ENCODE data around the gene ORAI2.
"Not testable (repeated sequence)": the region's sequence is repeated elsewhere in the genome, so short reads cannot be mapped to it uniquely, and the experiment has no call there.

ORAI2 gene

DNA sequence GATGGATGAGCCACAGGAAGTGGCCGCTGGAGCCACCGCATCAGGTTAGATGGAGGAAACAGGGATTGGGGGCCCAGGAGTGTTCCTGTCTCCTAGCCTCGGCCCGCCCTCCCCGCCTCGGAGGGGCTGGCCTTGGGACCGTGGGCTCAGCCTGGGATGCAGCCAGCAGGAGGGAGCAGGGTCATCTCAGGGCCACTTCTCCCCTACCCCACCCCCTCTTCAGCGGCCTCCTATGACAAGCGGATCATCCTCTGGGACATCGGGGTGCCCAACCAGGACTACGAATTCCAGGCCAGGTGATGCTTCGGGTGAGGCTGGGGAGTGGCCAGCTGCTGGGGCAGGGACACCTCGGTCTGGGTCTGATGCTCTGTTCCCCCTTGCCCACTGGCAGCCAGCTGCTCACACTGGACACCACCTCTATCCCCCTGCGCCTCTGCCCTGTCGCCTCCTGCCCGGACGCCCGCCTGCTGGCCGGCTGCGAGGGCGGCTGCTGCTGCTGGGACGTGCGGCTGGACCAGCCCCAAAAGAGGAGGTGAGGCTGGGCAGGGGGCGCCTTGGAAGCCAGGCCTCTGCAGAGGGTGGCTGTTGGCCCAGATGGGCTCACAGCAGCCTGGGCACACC, 36.1 kb downstream of the ORAI2 start:
- no peak for DNase-seq (ENCODE audit: low read depth, low spot score)

- DNase-seq (ENCODE audit: low read depth, low spot score), result no peak
Measured at GRCh38 chr7:102469972-102470825, 36.8 kb downstream of the ORAI2 start.

GRCh38 chr7:102471791-102472125, 38.4 kb downstream of the ORAI2 start:
- DNase-seq (ENCODE audit: low read depth, low spot score), result no peak

DNA sequence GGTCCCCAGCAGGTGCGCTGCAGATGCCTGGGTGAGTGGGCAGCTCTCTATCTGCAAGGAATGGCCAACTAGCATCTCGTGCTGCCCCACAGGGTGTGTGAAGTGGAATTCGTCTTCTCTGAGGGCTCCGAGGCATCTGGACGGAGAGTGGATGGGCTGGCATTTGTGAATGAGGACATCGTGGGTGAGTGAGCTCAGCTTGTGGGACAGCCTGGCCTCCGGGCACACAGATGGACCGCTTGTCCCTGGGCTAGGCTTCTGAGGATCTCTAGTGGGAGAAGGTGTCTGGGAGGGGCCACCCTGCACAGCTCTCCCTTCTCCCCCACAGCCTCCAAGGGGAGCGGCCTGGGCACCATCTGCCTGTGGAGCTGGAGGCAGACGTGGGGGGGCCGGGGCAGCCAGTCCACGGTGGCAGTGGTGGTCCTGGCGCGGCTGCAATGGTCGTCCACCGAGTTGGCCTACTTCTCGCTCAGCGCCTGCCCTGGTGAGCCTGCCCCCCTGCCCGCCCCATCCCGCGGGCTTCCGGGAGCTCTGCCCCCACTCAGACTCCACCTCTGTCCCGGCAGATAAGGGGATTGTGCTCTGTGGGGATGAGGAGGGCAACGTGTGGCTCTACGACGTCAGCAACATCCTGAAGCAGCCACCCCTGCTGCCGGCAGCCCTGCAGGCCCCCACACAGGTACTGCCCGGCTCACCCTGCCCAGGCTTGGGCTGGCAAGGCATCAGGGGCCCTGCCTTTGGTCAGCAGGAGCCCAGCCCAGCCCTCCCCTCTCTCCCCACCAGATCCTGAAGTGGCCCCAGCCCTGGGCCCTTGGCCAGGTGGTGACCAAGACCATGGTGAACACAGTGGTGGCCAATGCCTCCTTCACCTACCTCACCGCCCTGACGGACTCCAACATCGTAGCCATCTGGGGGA, 39.0 kb downstream of the ORAI2 start:
- no peak for DNase-seq (ENCODE audit: low read depth, low spot score)

DNA sequence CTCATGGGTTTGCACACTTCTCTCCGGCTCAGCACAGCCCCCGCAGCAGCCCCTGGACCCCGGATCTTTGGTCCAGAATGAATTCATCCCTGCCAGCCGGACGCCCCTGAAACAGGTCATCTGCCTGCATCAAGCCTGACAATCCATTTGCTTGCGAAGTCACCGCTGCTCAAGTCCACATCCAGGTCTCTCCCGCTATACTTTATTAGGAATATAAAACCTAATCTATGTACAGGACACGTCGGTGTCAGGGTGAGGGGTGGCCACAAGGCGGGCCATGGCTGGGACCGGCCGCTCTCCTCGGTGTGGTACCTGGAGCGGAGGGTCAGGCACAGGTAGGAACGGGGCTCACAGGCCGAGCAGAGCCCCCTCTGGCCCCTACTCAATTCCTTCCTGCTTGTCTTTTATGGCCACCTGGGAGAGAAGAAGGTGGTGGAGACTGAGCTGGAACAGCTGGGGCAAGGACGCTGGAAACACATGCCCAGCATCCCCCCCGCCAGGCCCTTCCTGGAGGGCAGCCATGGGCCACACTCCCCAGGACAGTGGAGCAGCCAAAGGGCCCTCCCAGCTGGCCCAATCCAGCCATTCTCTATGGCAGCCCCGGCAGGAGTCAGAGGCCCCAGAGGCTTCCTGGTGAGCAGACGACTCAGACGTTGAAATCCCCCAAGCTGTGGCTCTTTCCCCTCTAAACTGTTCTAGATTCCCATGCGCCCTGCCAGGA, 40.1 kb downstream of the ORAI2 start:
- DNase-seq (ENCODE audit: low read depth, low spot score), result no peak

DNA sequence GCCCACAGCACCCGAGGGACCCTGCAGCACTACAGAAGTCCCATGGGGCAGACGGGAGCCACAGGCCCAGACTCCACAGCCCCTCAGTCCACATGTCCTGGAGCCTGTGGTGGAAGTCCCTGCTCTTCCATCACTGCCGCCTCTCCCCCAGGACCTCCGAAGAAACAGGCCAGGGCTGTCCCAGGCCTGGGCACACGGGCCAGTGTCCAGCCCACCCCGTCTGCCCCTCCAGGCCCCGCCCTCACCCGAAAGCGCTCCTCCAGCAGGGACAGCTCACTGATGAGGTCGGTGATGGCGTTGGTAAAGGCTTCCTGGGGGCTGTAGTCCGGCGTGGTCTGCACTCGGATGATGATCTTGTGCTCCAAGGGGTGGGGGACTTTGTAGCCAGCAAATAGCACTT, 40.7 kb downstream of the ORAI2 start:
- not testable (repeated sequence) for DNase-seq (ENCODE audit: low read depth, low spot score)

DNA sequence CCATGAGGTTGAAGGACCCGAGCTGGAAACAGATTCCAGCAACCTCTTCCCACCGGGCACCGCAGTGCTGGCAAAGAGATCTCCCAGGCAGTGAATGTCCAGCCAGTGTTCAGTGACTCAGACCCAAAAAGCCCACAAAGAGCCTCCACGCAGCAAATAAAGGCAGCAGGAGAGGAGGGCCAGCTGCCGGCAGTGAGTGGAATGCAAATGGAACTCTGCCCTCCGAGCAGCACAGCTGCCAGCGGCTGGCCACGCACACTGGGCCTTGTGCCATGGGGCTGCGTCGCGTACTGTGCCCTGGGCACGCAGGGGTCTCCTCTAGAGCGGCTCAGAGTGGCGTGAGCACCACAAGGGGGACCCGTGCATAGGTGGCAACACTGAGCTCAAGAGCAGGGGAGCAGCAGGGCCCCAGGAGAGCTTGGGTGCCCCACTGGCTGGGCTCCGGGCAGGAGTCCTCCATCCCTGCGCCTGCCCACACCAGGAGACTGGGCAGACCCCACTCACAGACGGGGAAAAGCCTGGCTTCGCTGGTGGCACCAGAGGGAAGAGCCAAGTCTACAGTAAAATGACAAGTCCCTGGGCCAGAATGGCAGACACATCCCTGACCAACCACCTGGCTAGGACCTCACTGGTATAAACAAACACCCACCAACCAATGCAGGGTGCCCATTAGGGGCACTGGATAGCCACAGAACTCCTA, 41.5 kb downstream of the ORAI2 start:
- DNase-seq (ENCODE audit: low read depth, low spot score), result not testable (repeated sequence)

DNA sequence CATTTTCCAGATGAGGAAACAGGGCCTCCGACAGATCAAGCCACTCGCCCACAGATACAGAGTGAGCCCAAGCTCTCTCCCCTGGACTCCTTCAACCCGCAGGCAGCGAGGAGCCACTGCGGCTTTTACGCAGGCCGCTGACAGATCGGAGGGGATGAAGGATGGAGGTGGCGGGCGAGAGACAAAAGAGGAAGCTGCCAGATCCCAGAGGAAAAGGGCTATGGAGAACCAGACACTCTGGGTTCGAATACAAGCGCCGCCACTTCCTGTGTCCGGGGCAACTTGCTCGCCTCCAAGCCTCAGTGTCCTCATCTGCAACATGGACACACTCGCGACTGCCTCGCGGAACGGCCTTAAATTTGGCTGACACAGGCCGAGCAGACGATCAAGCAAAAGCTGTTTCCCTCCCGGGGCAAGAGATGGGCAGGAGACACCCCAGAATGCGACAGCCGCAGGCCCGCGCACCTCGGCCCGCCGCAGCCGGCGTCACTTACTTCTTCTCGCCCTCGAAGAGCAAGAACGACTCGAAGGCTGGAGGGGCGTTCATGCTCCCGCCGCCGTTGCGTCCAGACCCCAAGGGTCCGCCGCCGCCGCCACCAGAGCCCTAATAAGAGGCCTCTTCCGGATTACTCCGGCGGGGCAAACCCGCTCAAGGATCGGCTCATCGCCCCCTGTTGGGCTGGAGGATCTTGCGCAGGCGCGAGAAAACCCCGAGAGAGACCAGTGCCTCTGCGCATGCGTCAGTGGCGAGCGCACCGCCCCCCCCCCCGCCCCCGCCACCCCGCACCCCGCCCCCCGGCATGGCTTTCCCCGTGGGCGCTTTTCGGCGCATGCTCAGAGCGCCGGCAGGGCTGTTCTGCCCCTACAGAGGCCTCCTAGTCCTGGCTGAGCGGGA, 45.2 kb downstream of the ORAI2 start, which contains the start of gene POLR2J:
Gene POLR2J, minus strand, starts transcription at position 609 of the 895 bp plus-strand sequence. Its CDS starts 62 bp downstream, at position 547.
- DNase-seq (ENCODE audit: low read depth, low spot score), result peak; percentile 75

DNA sequence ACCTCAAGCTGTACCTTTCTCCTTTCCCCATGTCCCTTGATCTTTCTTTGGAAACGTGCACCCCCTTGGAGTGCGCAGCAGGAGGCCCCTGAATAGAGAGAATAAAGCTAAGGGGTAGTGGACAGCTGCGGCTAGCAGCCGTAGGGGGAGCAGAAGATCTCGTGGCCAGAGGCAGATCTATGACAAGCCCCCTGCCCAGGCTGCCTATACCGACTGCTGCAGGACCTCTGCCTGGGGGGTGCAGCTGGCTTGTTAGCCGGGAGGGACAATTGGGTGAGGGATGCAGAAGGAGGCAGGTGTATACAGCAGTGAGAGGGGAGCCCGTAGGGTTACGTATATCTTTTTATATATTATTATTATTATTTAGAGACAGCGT, 45.8 kb downstream of the ORAI2 start:
- DNase-seq (ENCODE audit: low read depth, low spot score), result not testable (repeated sequence)

DNA sequence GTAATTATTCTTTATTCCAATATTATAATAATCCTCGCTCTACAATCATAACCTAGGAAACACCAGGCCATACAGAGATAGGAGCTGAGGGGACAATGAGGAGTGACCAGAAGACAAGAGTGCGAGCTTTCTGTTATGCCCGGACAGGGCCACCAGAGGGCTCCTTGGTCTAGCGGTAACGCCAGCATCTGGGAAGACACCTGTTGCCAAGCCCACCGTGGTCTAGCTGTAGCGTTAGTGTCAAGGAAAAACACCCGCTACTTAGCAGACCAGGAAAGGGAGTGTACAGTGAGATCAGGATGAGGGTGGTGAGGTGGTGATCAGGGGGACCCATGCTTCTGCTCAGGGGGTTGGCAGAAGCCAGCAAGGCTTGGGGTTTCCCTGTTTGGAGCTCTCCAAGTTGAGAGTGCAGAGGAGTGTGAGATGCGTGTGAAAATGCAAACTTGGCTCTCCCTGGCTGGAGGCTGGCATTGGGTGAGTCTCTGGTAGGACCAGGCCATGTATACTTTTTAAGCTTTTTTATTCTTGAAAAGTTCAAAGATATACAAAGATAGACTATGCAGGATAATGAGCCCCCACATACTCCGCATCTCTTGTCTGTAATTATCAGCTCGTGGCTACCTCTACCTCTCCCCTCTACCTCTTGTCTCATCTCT, 46.7 kb downstream of the ORAI2 start:
- not testable (repeated sequence) for DNase-seq (ENCODE audit: low read depth, low spot score)

DNA sequence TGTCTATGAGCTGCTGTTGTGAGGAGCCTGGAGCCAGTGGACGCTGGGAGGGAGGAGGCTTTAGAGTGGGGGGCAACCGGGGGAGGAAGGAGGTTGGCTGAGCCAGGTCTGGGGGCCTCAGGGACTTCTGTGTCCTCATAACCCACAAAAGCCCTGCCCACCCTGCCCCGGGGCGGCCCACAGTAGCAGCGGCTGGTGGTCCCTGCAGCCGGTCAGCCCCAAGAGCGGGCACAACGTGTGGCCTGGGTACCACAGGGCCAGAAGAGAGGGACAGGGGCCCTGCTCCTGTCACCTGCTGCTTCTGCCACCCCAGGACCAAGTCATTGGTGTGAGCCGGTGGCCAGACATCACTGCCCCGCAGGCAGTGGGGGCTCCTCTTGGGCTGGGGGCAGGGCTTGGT, 48.6 kb downstream of the ORAI2 start:
- DNase-seq (ENCODE audit: low read depth, low spot score), result not testable (repeated sequence)

DNA sequence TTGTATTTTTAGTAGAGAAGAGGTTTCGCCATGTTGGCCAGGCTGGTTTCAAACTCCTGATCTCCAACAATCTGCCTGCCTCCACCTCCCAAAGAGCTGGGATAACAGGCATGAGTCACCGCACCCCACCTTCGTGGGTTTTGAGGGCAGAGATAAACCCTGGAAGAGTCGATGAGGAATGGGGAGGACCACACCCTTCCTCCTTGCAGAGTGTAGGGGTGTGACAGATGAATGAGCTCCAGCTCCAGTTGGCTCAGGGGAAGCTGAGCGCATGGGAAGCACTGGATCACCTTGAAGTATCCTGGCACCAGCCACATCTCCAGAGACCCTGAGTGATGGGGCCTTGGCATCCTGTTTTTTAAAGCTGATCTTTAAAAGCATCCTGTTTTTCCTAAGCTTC, 50.9 kb downstream of the ORAI2 start:
- DNase-seq (ENCODE audit: low read depth, low spot score), result not testable (repeated sequence)

- not testable (repeated sequence) for DNase-seq (ENCODE audit: low read depth, low spot score)
Measured at GRCh38 chr7:102490529-102491075, 57.2 kb downstream of the ORAI2 start.

DNA sequence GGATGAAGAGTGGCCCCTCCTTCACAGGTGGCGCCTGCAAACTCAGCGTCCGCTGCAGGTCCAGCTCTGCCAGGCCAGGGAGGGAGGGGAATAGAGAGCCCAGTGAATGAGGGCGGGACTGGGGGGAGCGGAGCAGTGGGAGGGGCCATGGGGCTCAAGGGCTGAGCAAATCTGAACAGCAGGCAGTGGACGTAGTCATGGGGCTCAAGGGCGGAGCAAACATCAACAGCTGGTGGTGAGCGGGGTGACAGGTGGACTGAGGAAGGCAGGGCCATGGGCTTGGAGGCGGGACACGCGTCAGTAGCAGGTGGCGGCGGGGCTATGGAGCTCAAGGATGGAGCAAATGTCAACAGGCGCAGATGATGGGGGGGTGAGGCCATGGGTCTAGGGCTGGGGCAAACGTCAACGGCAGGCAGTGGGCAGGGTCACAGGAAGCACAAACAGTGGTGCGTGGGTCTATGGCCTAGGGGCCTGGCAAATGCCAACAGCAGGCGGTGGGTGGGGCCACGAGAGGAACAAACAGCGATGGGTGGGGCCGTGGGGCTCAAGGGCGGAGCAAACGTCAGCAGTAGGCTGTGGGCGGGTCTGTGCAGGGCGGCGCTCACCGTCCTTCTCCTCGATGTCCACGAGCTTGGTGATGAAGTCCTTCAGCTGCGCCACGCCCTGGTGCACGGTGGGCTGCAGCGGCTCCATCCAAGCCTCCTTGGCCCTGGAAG, 60.0 kb downstream of the ORAI2 start:
- not testable (repeated sequence) for DNase-seq (ENCODE audit: low read depth, low spot score)

DNA sequence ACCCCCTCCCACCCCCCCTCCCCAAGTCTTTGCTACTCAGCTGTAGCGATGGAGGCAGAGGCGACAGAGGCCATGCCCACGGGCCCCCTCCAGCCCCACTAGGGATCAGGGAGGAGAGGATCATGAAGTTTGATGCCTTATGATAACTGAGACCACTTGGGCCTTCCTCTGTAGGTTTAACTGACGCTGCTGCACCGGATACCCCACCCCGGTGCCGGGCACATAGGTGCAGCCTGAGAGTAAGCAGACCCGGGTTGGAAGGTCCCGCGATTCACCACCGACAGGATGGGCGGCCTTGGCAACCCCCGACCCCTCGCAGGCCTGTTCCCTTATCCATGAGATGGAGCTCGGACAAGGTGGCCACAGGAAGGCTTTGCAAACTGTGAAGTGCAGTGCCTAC, 60.7 kb downstream of the ORAI2 start:
- DNase-seq (ENCODE audit: low read depth, low spot score), result not testable (repeated sequence)

DNA sequence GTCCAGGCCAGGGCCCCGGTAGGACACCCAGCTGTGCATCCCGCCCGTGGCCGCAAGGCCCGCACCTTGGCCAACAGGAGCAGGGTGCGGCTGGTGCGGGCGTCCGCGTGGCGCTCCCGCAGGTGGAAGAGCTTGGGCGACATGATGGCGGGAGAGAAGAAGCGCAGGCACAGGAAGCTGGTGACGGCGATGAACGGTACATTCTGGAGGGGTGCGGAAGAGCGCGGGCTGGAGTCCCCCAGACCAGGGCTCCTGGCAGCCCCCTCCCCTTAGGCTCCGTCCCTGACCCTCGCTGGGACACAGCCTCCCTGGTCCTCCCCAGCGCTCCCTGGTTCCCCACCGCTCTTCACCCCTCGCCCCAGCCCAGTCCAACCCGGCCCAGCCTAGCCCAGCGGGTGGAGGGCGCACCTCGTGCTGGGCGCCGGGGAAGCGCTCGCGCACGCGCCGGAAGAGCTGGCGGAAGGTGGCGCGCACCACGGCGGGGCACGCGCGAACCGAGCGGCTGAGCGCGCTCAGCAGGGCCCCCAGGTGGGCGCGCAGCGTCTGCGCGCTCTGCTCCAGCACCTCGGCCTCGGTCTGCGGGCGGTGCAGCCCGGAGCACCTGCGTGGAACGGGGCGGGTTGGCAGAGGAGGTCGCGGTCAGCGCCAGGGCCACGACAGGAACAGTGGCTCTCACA, 61.2 kb downstream of the ORAI2 start:
- DNase-seq (ENCODE audit: low read depth, low spot score), result not testable (repeated sequence)

DNA sequence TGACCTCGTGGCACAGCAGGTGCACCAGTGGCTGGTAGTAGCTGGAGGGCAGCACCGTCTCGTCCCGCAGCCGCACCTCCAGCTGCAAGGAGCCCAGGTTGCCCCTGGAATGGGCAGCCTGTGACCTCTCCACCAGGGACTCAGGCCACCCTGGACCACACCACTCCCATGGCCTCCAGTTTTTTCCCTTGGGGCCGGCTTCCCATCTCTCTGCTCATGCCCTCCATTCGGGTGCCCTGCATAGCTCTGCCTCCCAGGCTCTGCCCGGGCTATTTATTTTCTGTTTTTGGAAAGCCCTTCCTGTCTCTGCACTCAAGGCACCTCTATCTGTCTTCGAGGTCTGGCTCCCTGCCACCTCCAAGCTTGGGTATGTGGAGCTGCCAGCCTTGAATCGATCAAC, 63.5 kb downstream of the ORAI2 start:
- DNase-seq (ENCODE audit: low read depth, low spot score), result not testable (repeated sequence)

DNA sequence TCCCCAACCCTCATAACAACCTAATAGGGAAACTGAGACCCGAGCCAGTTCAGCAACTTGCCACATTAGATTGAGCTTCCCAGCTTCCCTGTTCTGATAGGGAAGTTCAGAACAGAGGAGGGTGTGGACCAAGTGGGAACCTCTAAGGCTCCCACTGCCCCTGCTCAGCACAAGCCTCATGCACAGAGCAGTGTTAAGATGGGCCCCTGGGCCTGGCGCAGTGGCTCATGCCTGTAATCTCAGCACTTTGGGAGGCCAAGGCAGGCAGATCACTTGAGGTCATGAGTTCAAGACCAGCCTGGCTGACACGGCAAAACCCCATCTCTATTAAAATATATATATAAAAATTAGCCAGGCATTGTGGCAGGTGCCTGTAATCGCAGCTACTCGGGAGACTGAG, 63.9 kb downstream of the ORAI2 start:
- not testable (repeated sequence) for DNase-seq (ENCODE audit: low read depth, low spot score)

Measured in ELF-1 (cell line).